Neutrophil (primary cell): ENCODE measurements around the gene TTLL13.
"Not testable (repeated sequence)": the region's sequence is repeated elsewhere in the genome, so short reads cannot be mapped to it uniquely, and the experiment has no call there.

Source experiments
- H3K27ac ChIP-seq: fragments of 200-600 bp; sonication (generic); 2 replicates; pipeline ENCODE4 v1.5.1; 2016; ENCODE audit warnings: mild to moderate bottlenecking, moderate library complexity
- H3K27me3 ChIP-seq: fragments of 200-600 bp; sonication (generic); 2 replicates; pipeline ENCODE4 v1.6.0; 2016; ENCODE audit warnings: mild to moderate bottlenecking
- H3K36me3 ChIP-seq: fragments of 200-600 bp; sonication (generic); 2 replicates; pipeline ENCODE4 v1.5.1; 2017
- H3K4me1 ChIP-seq, 2 experiments: fragments of 200-600 bp in 1 of 2; sonication (generic) in 1 of 2; 1 replicate in 1 of 2; 2 replicates in 1 of 2; pipeline versions ENCODE4 v1.5.1 to v1.6.1; 2013 to 2016; ENCODE audit warnings: low read depth in 1 of 2, low read length in 1 of 2, mild to moderate bottlenecking in 1 of 2, moderate library complexity in 1 of 2; ENCODE audit not compliant: control insufficient read depth in 1 of 2, insufficient read depth in 1 of 2
- H3K4me3 ChIP-seq, 2 experiments: fragments of 200-600 bp in 1 of 2; sonication (generic) in 1 of 2; 1 replicate in 1 of 2; 2 replicates in 1 of 2; pipeline ENCODE4 v1.5.1; 2013 to 2016; ENCODE audit warnings: low read depth in 1 of 2, low read length in 1 of 2, mild to moderate bottlenecking in 1 of 2, moderate library complexity in 1 of 2
- H3K9me3 ChIP-seq: fragments of 200-600 bp; sonication (generic); 2 replicates; pipeline ENCODE4 v1.5.1; 2016
- TF ChIP-seq, protein P1 (sequence below): fragments of 200-600 bp; sonication (generic); IDR thresholded peaks from 2 replicates; pipeline ENCODE4 v1.5.1; 2016; ENCODE audit warnings: antibody characterized with exemption

TTLL13 gene

GRCh38 chr15:90287101-90287500 lies 37.7 kb downstream of the TTLL13 start:
- H3K4me1 ChIP-seq = no peaks in the 10 kb centered on the region
- H3K9me3 ChIP-seq = no peaks in the 10 kb centered on the region
- TF ChIP-seq, protein P1, sequence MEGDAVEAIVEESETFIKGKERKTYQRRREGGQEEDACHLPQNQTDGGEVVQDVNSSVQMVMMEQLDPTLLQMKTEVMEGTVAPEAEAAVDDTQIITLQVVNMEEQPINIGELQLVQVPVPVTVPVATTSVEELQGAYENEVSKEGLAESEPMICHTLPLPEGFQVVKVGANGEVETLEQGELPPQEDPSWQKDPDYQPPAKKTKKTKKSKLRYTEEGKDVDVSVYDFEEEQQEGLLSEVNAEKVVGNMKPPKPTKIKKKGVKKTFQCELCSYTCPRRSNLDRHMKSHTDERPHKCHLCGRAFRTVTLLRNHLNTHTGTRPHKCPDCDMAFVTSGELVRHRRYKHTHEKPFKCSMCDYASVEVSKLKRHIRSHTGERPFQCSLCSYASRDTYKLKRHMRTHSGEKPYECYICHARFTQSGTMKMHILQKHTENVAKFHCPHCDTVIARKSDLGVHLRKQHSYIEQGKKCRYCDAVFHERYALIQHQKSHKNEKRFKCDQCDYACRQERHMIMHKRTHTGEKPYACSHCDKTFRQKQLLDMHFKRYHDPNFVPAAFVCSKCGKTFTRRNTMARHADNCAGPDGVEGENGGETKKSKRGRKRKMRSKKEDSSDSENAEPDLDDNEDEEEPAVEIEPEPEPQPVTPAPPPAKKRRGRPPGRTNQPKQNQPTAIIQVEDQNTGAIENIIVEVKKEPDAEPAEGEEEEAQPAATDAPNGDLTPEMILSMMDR = no peak
- H3K27ac ChIP-seq = no peak overlapping the region
- H3K4me3 ChIP-seq = no peak overlapping the region
- no peaks in the 10 kb centered on the region for H3K27me3 ChIP-seq
- H3K36me3 ChIP-seq = no peaks in the 10 kb centered on the region

DNA sequence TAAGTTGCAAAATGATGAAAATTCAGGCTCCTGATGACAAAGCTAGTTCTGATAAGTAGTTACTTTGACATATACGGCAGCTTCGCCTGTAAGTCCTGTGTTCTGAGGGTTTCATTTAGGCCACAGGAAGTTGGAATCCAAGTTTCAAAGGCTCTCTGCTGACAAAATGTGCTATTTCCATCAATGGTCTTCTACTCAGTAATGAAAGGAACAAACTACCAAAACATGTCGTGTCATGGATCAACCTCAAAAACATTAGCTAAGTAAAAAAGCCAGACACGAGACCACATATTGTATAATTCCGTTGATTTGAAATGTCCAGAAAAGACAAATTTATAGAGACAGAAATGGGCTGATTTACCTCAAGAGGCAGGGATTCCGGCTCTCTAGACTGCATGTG lies 38.6 kb downstream of the TTLL13 start:
- Histone ChIP-seq H3K4me3 (no peak overlapping the region), H3K4me1 (no peaks in the 10 kb centered on the region), H3K27me3 (no peaks in the 10 kb centered on the region), H3K9me3 (no peaks in the 10 kb centered on the region), H3K36me3 (no peaks in the 10 kb centered on the region), H3K27ac (no peak overlapping the region)
- TF ChIP-seq, protein P1 = no peak

DNA sequence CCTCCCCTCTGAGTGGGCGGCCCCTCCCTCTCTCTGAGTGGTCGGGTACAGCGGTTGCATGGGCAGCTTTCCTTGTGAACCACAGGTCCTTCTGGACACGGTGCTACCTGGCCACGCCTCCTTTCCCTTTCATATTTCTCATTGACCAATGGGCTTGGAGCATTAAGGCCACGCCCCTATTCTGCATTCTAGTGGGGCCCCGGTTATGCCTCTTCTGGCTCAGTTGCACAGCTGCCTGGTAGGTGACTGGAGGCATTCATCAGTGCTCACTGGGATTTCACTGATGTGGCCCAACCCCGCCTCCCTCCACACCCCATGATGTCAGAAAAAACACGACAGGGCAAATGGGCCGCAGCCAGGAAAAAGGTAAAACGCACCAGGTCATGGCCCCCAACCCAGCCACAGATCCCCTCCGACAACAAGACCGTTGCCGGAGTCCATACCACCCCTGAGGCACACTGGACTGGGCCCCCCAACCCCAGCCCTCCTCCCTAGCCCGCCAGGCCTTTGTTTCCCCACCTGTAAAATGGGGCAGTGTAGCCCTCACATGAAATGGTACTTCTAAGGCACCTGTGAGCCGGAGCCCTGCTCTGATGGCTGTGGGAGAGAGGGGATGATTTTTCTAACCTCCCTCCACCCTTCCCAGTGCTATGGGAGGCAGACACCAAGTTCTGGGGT lies 42.5 kb downstream of the TTLL13 start:
- Histone ChIP-seq H3K27ac (no peak overlapping the region), H3K27me3 (peaks cover 5% of the 10 kb centered on the region), H3K36me3 (no peaks in the 10 kb centered on the region), H3K4me1 (peaks cover 0 to 3% of the 10 kb centered on the region in 2 experiments), H3K4me3 (no peak overlapping the region), H3K9me3 (no peaks in the 10 kb centered on the region)
- TF ChIP-seq, protein P1 = no peak

DNA sequence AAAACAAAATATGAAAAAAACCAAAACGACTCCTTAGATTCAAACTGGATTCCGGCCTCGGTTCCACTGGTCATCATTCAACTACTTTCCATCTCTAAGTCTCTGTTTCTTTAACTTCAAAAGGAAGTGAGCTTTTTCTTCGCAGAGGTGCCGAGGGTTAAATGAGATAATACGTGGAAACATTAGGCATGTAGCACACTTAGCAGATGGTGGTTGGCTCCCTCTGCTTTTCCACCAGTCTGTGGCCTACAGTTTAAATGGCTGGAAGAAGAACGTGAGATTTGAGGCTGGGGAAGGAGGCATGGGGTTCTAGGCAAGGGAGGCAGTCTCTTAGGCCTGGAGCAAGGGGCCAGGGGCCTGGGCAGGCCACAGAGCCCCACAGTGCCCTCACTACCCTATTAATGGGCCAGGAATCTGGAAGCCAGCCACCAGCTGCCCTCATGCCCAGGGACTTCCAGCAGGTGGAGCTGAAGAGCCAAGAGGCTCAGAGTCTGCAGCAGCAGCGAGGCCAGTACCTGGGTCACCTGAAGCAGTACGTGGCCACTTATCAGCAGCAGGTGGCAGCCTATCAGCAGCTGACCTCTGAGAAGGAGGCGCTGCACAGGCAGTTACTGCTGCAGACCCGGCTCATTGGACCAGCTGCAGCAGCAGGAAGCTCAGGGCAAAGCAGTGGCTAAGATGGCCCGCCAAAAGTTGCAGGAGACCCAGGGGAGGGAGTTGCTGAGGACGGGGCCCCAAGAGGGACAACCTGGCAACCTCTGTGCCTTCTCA lies 43.9 kb downstream of the TTLL13 start:
- H3K4me1 ChIP-seq = not testable (repeated sequence)
- TF ChIP-seq, protein P1 = peak; percentile 66

GRCh38 chr15:90294159-90294558 lies 44.8 kb downstream of the TTLL13 start:
- H3K4me3 ChIP-seq = no peak overlapping the region

More for the DNA sequence above, 43.9 kb downstream of the TTLL13 start:
- H3K27ac ChIP-seq, H3K36me3 ChIP-seq, H3K4me3 ChIP-seq, H3K27me3 ChIP-seq, H3K9me3 ChIP-seq: not testable (repeated sequence)

More at GRCh38 chr15:90294159-90294558, 44.8 kb downstream of the TTLL13 start:
- no peaks in the 10 kb centered on the region for H3K9me3 ChIP-seq
- H3K4me1 ChIP-seq = peaks cover 0 to 3% of the 10 kb centered on the region in 2 experiments
- TF ChIP-seq, protein P1 = no peak
- H3K36me3 ChIP-seq = no peaks in the 10 kb centered on the region
- peaks cover 5% of the 10 kb centered on the region for H3K27me3 ChIP-seq
- no peak overlapping the region for H3K27ac ChIP-seq
